Activated T-cell treated with anti-CD3 and anti-CD28 coated beads, Interleukin-2, amount 50 U/mL, for 72 hours (primary cell): ENCODE results near the gene ADRA2C. TPM values are rescaled to one million over a fixed set of nuclear protein-coding genes. Genes with fewer than 3 reads are reported as not detected.
A peak's percentile ranks its signal among the peaks of the same experiment; 100 is the strongest.

Experiments
- ATAC-seq, 2 donors: fragments of 150-1000 bp; cut with Tn5 transposase; replicated peaks in 1 of 2; 2 replicates each; pipeline ENCODE4 v1.10.0; 2021; ENCODE audit warnings: moderate library complexity in 2 of 2, mild to moderate bottlenecking in 1 of 2
- DNase-seq, 2 donors: peaks; one replicate each; pipeline ENCODE4 v3.0.0; 2021 to 2022; ENCODE audit warnings: mixed read lengths in 1 of 2
- H3K27ac Mint-ChIP-seq: one replicate; pipeline ENCODE4 v1.8.0; 2022; ENCODE audit warnings: mild to moderate bottlenecking, moderate library complexity, mixed read lengths
- H3K27me3 Mint-ChIP-seq: one replicate; pipeline ENCODE4 v1.8.0; 2022; ENCODE audit warnings: low read depth, mixed read lengths
- H3K36me3 Mint-ChIP-seq, 2 donors: one replicate each; pipeline ENCODE4 v1.8.0; 2022; ENCODE audit warnings: mixed read lengths in 2 of 2, mild to moderate bottlenecking in 1 of 2; ENCODE audit not compliant: insufficient read depth in 2 of 2
- H3K4me1 Mint-ChIP-seq: one replicate; pipeline ENCODE4 v1.8.0; 2022; ENCODE audit warnings: low read depth, mixed read lengths
- H3K4me3 Mint-ChIP-seq, 2 donors: one replicate each; pipeline ENCODE4 v1.8.0; 2022; ENCODE audit warnings: mild to moderate bottlenecking in 2 of 2, mixed read lengths in 2 of 2, moderate library complexity in 2 of 2
- H3K9me3 Mint-ChIP-seq, 2 donors: one replicate each; pipeline ENCODE4 v1.8.0; 2022; ENCODE audit warnings: mixed read lengths in 2 of 2
- total RNA-seq, 2 donors: library from RNA; stranded (reverse); gene quantifications; one replicate each; pipeline ENCODE4 v1.2.3, GENCODE V29; 2022

ADRA2C gene
- total RNA-seq, 2 donors from 2014 or later = not detected

- no peaks in the 10 kb centered on the region for H3K36me3 Mint-ChIP-seq
- peaks cover 8% of the 10 kb centered on the region for H3K4me1 Mint-ChIP-seq
- DNase-seq (no peak), ATAC-seq (no peak)
- H3K9me3 Mint-ChIP-seq = peaks cover 0 to 3% of the 10 kb centered on the region in 2 donors
- H3K27ac Mint-ChIP-seq = no peak overlapping the region
- no peak overlapping the region for H3K4me3 Mint-ChIP-seq
- peaks cover 20% of the 10 kb centered on the region for H3K27me3 Mint-ChIP-seq
These were observed 24.8 kb upstream of the ADRA2C start for GRCh38 chr4:3741217-3742011.

- DNase-seq = no peak
- Mint-ChIP-seq H3K36me3 (no peaks in the 10 kb centered on the region), H3K9me3 (peaks cover 2 to 3% of the 10 kb centered on the region in 2 donors), H3K27ac (no peak overlapping the region), H3K4me1 (peaks cover 8% of the 10 kb centered on the region), H3K4me3 (no peak overlapping the region), H3K27me3 (peaks cover 26% of the 10 kb centered on the region)
- ATAC-seq = no peak
These were observed 23.6 kb upstream of the ADRA2C start for GRCh38 chr4:3742610-3743009.

GRCh38 chr4:3744232-3744631 lies 22.0 kb upstream of the ADRA2C start:
- Mint-ChIP-seq H3K36me3 (no peaks in the 10 kb centered on the region), H3K9me3 (peaks cover 2 to 3% of the 10 kb centered on the region in 2 donors), H3K4me1 (peaks cover 8% of the 10 kb centered on the region), H3K4me3 (no peak overlapping the region), H3K27ac (no peak overlapping the region), H3K27me3 (peaks cover 32% of the 10 kb centered on the region)
- ATAC-seq = no peak
- no peak for DNase-seq

- no peak for ATAC-seq
- peaks cover 32% of the 10 kb centered on the region for H3K27me3 Mint-ChIP-seq
- H3K27ac Mint-ChIP-seq = no peak overlapping the region
- peaks cover 2 to 3% of the 10 kb centered on the region in 2 donors for H3K9me3 Mint-ChIP-seq
- DNase-seq = no peak
- H3K4me1 Mint-ChIP-seq = peaks cover 8% of the 10 kb centered on the region
- no peak overlapping the region for H3K4me3 Mint-ChIP-seq
- no peaks in the 10 kb centered on the region for H3K36me3 Mint-ChIP-seq
These were observed 21.3 kb upstream of the ADRA2C start for GRCh38 chr4:3744901-3745300.

- H3K4me1 Mint-ChIP-seq = peaks cover 8% of the 10 kb centered on the region
- peaks cover 2 to 3% of the 10 kb centered on the region in 2 donors for H3K9me3 Mint-ChIP-seq
- no peaks in the 10 kb centered on the region for H3K36me3 Mint-ChIP-seq
- peaks cover 32% of the 10 kb centered on the region for H3K27me3 Mint-ChIP-seq
- DNase-seq (no peak), ATAC-seq (no peak)
- H3K27ac Mint-ChIP-seq = no peak overlapping the region
- H3K4me3 Mint-ChIP-seq = no peak overlapping the region
These were observed 20.1 kb upstream of the ADRA2C start for GRCh38 chr4:3745886-3746656.

GRCh38 chr4:3746701-3747580 lies 19.2 kb upstream of the ADRA2C start:
- Mint-ChIP-seq H3K27me3 (peaks cover 32% of the 10 kb centered on the region), H3K27ac (no peak overlapping the region)
- ATAC-seq = no peak

GRCh38 chr4:3747581-3747904 lies 18.6 kb upstream of the ADRA2C start:
- peaks cover 8% of the 10 kb centered on the region for H3K4me1 Mint-ChIP-seq

More at GRCh38 chr4:3746701-3747580, 19.2 kb upstream of the ADRA2C start:
- H3K4me3 Mint-ChIP-seq = no peak overlapping the region
- DNase-seq = no peak
- no peaks in the 10 kb centered on the region for H3K36me3 Mint-ChIP-seq
- H3K4me1 Mint-ChIP-seq = peaks cover 8% of the 10 kb centered on the region
- peaks cover 2% of the 10 kb centered on the region in 2 donors for H3K9me3 Mint-ChIP-seq

GRCh38 chr4:3748136-3748898 lies 17.9 kb upstream of the ADRA2C start:
- Mint-ChIP-seq H3K9me3 (peaks cover 0 to 2% of the 10 kb centered on the region in 2 donors), H3K36me3 (no peaks in the 10 kb centered on the region), H3K27me3 (peaks cover 32% of the 10 kb centered on the region), H3K27ac (no peak overlapping the region), H3K4me3 (no peak overlapping the region), H3K4me1 (peaks cover 8% of the 10 kb centered on the region)
- no peak for DNase-seq
- ATAC-seq = no peak

More at GRCh38 chr4:3747581-3747904, 18.6 kb upstream of the ADRA2C start:
- no peak overlapping the region for H3K27ac Mint-ChIP-seq
- DNase-seq (peak; percentile 13 to 15), ATAC-seq (no peak)
- H3K36me3 Mint-ChIP-seq = no peaks in the 10 kb centered on the region
- no peak overlapping the region for H3K4me3 Mint-ChIP-seq
- peaks cover 0 to 2% of the 10 kb centered on the region in 2 donors for H3K9me3 Mint-ChIP-seq
- H3K27me3 Mint-ChIP-seq = peaks cover 32% of the 10 kb centered on the region

- peaks cover 32% of the 10 kb centered on the region for H3K27me3 Mint-ChIP-seq
- no peak overlapping the region for H3K27ac Mint-ChIP-seq
- DNase-seq (no peak), ATAC-seq (no peak)
- no peak overlapping the region for H3K4me3 Mint-ChIP-seq
- peaks cover 0 to 2% of the 10 kb centered on the region in 2 donors for H3K9me3 Mint-ChIP-seq
- H3K4me1 Mint-ChIP-seq = peaks cover 8% of the 10 kb centered on the region
- no peaks in the 10 kb centered on the region for H3K36me3 Mint-ChIP-seq
These were observed 17.1 kb upstream of the ADRA2C start for GRCh38 chr4:3749081-3749480.

GRCh38 chr4:3750334-3750733 lies 15.9 kb upstream of the ADRA2C start:
- peaks cover 2% of the 10 kb centered on the region for H3K4me1 Mint-ChIP-seq
- no peak for DNase-seq

GRCh38 chr4:3752022-3752421 lies 14.2 kb upstream of the ADRA2C start:
- H3K4me3 Mint-ChIP-seq = no peak overlapping the region
- no peaks in the 10 kb centered on the region for H3K4me1 Mint-ChIP-seq
- no peaks in the 10 kb centered on the region for H3K36me3 Mint-ChIP-seq
- no peaks in the 10 kb centered on the region for H3K9me3 Mint-ChIP-seq
- DNase-seq = no peak
- H3K27me3 Mint-ChIP-seq = peaks cover 18% of the 10 kb centered on the region
- H3K27ac Mint-ChIP-seq = no peak overlapping the region
- ATAC-seq = no peak

More at GRCh38 chr4:3750334-3750733, 15.9 kb upstream of the ADRA2C start:
- Mint-ChIP-seq H3K27me3 (peaks cover 29% of the 10 kb centered on the region), H3K4me3 (no peak overlapping the region), H3K27ac (no peak overlapping the region), H3K9me3 (peaks cover 0 to 2% of the 10 kb centered on the region in 2 donors), H3K36me3 (no peaks in the 10 kb centered on the region)
- ATAC-seq = no peak

- Mint-ChIP-seq H3K4me3 (no peak overlapping the region), H3K27me3 (peaks cover 11% of the 10 kb centered on the region), H3K27ac (no peak overlapping the region), H3K36me3 (no peaks in the 10 kb centered on the region), H3K9me3 (no peaks in the 10 kb centered on the region), H3K4me1 (no peaks in the 10 kb centered on the region)
- no peak for DNase-seq
- no peak for ATAC-seq
These were observed 12.3 kb upstream of the ADRA2C start for GRCh38 chr4:3753726-3754412.
